Endothelial cell of umbilical vein (primary cell): ENCODE data around the gene GMCL2. TPM values are rescaled to one million over a fixed set of nuclear protein-coding genes. Genes with fewer than 3 reads are reported as not detected.

ENCODE experiments used
- BruUV-seq: library from RNA; stranded (reverse); fragments of 400-500 nt; replicated peaks from 2 replicates; lab custom pipeline; 2021; lab: Mats Ljungman, UMichigan
- CTCF ChIA-PET: fragments of 300-600, 350-600 bp; sonication (Branson Sonifier 250); formaldehyde crosslinking; loops from one replicate; lab custom pipeline; 2021; ENCODE audit warnings: antibody characterized with exemption, inconsistent platforms; lab: Charles Lee
- POLR2A ChIA-PET: fragments of 300-600, 350-600 bp; sonication (Branson Sonifier 250); formaldehyde crosslinking; loops from one replicate; lab custom pipeline; 2021; ENCODE audit warnings: antibody characterized with exemption, inconsistent platforms; lab: Charles Lee
- DNase-seq: peaks from one replicate; pipeline ENCODE4 v3.0.0-alpha.2; 2011; ENCODE audit warnings: low read depth, low spot score
- FAIRE-seq: peaks from 2 replicates; lab custom pipeline; 2011; peaks lifted over from hg19 to GRCh38; lab: Jason Lieb, UNC
- H2AFZ ChIP-seq: 2 replicates; pipeline ENCODE4 v1.6.0; 2012; ENCODE audit warnings: low read depth, low read length, control low read depth, inconsistent platforms
- H3K27ac ChIP-seq: 2 replicates; pipeline ENCODE4 v1.5.1; 2011; ENCODE audit warnings: low read depth, mild to moderate bottlenecking, control low read depth, low read length, moderate library complexity; ENCODE audit not compliant: insufficient read depth
- H3K27me3 ChIP-seq, 2 experiments: 2 replicates each; pipeline versions ENCODE4 v1.6.0 to v1.6.1; 2011; ENCODE audit warnings: low read length in 2 of 2, mixed read lengths in 1 of 2; ENCODE audit not compliant: control insufficient read depth in 2 of 2, insufficient read depth in 2 of 2
- H3K36me3 ChIP-seq, 2 experiments: 2 replicates in 1 of 2; 3 replicates in 1 of 2; pipeline ENCODE4 v1.5.1; 2011; ENCODE audit warnings: low read length in 2 of 2, mild to moderate bottlenecking in 1 of 2, moderate library complexity in 1 of 2; ENCODE audit not compliant: control insufficient read depth in 2 of 2, insufficient read depth in 2 of 2; ENCODE audit errors: extremely low read depth in 1 of 2
- H3K4me1 ChIP-seq: 3 replicates; pipeline ENCODE4 v1.5.1; 2011; ENCODE audit warnings: mild to moderate bottlenecking, low read length; ENCODE audit not compliant: control insufficient read depth, insufficient read depth; ENCODE audit errors: extremely low read depth
- H3K4me2 ChIP-seq: 2 replicates; pipeline ENCODE4 v1.6.1; 2011; ENCODE audit warnings: low read length, control low read depth, mixed read lengths; ENCODE audit not compliant: insufficient read depth
- H3K4me3 ChIP-seq, 3 experiments: fragments of 200-600 bp in 1 of 3; sonication (generic), shearing (Covaris generic) in 1 of 3; replicated peaks in 1 of 3; 2 replicates each; pipeline ENCODE4 v1.5.1; 2011 to 2016; ENCODE audit warnings: control low read depth in 3 of 3, low read length in 3 of 3, mild to moderate bottlenecking in 2 of 3, inconsistent platforms in 1 of 3, low read depth in 1 of 3, moderate library complexity in 1 of 3; ENCODE audit not compliant: insufficient read depth in 1 of 3
- H3K79me2 ChIP-seq: 2 replicates; pipeline ENCODE4 v1.6.0; 2012; ENCODE audit warnings: low read length, inconsistent platforms; ENCODE audit not compliant: control insufficient read depth, insufficient read depth
- H3K9ac ChIP-seq: replicated peaks from 2 replicates; pipeline ENCODE3; 2011; ENCODE audit warnings: low read length, control low read depth; ENCODE audit not compliant: insufficient read depth; ENCODE audit errors: extremely low read depth
- H3K9me1 ChIP-seq: replicated peaks from 3 replicates; pipeline ENCODE4 v1.6.0; 2011; ENCODE audit warnings: mild to moderate bottlenecking, low read length; ENCODE audit not compliant: control insufficient read depth, insufficient read depth; ENCODE audit errors: extremely low read depth
- H3K9me3 ChIP-seq: replicated peaks from 2 replicates; pipeline ENCODE4 v1.5.1; 2012; ENCODE audit warnings: low read length, inconsistent platforms; ENCODE audit not compliant: control insufficient read depth, insufficient read depth
- H4K20me1 ChIP-seq: replicated peaks from 2 replicates; pipeline ENCODE3; 2011; ENCODE audit warnings: mild to moderate bottlenecking, low read length; ENCODE audit not compliant: control insufficient read depth, insufficient read depth; ENCODE audit errors: extremely low read depth
- EZH2 ChIP-seq: IDR thresholded peaks from 2 replicates; pipeline ENCODE4 v1.6.1; 2012; ENCODE audit warnings: borderline replicate concordance, low read depth, mild to moderate bottlenecking, moderate library complexity, low read length, inconsistent platforms; ENCODE audit not compliant: severe bottlenecking
- FOS ChIP-seq: IDR thresholded peaks from 2 replicates; pipeline ENCODE4 v1.6.1; 2011; ENCODE audit warnings: mild to moderate bottlenecking, low read length, moderate library complexity, borderline replicate concordance; ENCODE audit not compliant: insufficient read depth
- GATA2 ChIP-seq: IDR thresholded peaks from 2 replicates; pipeline ENCODE4 v1.7.0; 2011; ENCODE audit warnings: low read depth, mild to moderate bottlenecking, moderate library complexity, mixed read lengths, low read length; ENCODE audit not compliant: insufficient read length, insufficient read depth
- JUN ChIP-seq: IDR thresholded peaks from 2 replicates; pipeline ENCODE4 v1.6.1; 2011; ENCODE audit warnings: borderline replicate concordance, low read depth; ENCODE audit not compliant: insufficient read length, insufficient read depth
- MAX ChIP-seq: IDR thresholded peaks from 2 replicates; pipeline ENCODE4 v1.6.1; 2011; ENCODE audit not compliant: insufficient read depth, insufficient read length
- POLR2A ChIP-seq: IDR thresholded peaks from 2 replicates; pipeline ENCODE4 v1.6.1; 2012; ENCODE audit warnings: low read depth, mild to moderate bottlenecking, control low read depth, low read length
- dilution Hi-C: fragments of 300-500 bp; cut with MboI; formaldehyde crosslinking; loops from one replicate; pipeline ENCODE4 v1.15.0; 2019; ENCODE audit warnings: low sequenced_read_pairs; ENCODE audit not compliant: extremely low pct_ligation_motif_present
- intact Hi-C: fragments of 100-400 bp; cut with micrococcal nuclease; formaldehyde crosslinking; loops from one replicate; pipeline ENCODE4 v1.10.0; 2022
- polyA plus RNA-seq, 4 experiments: library from polyadenylated mRNA; depleted of rRNA in 3 of 4; stranded (reverse) in 3 of 4; unstranded in 1 of 4; fragments of >200 nt; gene quantifications; 2 replicates each; pipeline versions ENCODE4 v1.2.1 to v1.2.3, GENCODE V29; 2011 to 2012; ENCODE audit warnings: missing spikeins in 1 of 4
- total RNA-seq: library from RNA; stranded (reverse); gene quantifications from 2 replicates; pipeline ENCODE4 v1.2.3, GENCODE V29; 2021

Gene GMCL2
- total and polyA plus RNA-seq, 2 donors (not counting 3 experiments of a cell fraction or from before 2014, with no cell fraction given): not detected

- ChIA-PET POLR2A (no interaction called here), CTCF (interaction anchor here (0.6 to 1.5 kb wide), 4 partner anchors 14 to 135 kb away, joined by 3 to 4 read pairs (median 4); no protein-coding TSS in a partner anchor)
- Histone ChIP-seq H3K4me3 (no peak overlapping the region), H3K79me2 (no peaks in the 10 kb centered on the region), H3K36me3 (no peaks in the 10 kb centered on the region), H3K4me1 (no peaks in the 10 kb centered on the region), H2AFZ (no peak overlapping the region), H3K4me2 (no peak overlapping the region), H3K9ac (no peak overlapping the region), H3K9me3 (no peaks in the 10 kb centered on the region), H4K20me1 (no peaks in the 10 kb centered on the region), H3K27me3 (peaks cover 3 to 12% of the 10 kb centered on the region in 2 experiments), H3K9me1 (no peaks in the 10 kb centered on the region), H3K27ac (no peak overlapping the region)
- no TSS peak for BruUV-seq
- dilution Hi-C loops: no loop called here
- intact Hi-C loops: no loop called here
- FAIRE-seq (no peak), DNase-seq (no peak)
- TF ChIP-seq FOS: no peak
- TF ChIP-seq POLR2A: no peak
- TF ChIP-seq MAX: no peak
- TF ChIP-seq JUN: no peak
- no peak for TF ChIP-seq EZH2
These were observed 9.2 kb upstream of the GMCL2 start for GRCh38 chr5:178196281-178196812.

GRCh38 chr5:178194026-178194425, 6.9 kb upstream of the GMCL2 start:
- TF ChIP-seq GATA2: no peak
- POLR2A ChIA-PET: no interaction called here
- no peaks in the 10 kb centered on the region for H3K36me3 ChIP-seq
- DNase-seq (no peak), FAIRE-seq (no peak)
- CTCF ChIA-PET: no interaction called here
- H3K9ac ChIP-seq: no peak overlapping the region
- H4K20me1 ChIP-seq: no peaks in the 10 kb centered on the region
- peaks cover 3 to 12% of the 10 kb centered on the region in 2 experiments for H3K27me3 ChIP-seq
- no peaks in the 10 kb centered on the region for H3K9me3 ChIP-seq
- dilution Hi-C loops: no loop called here
- H3K27ac ChIP-seq: no peak overlapping the region
- BruUV-seq: no TSS peak
- no peaks in the 10 kb centered on the region for H3K4me1 ChIP-seq
- no peaks in the 10 kb centered on the region for H3K79me2 ChIP-seq
- no peak overlapping the region for H3K4me3 ChIP-seq
- H2AFZ ChIP-seq: no peak overlapping the region
- no peak overlapping the region for H3K4me2 ChIP-seq
- no peaks in the 10 kb centered on the region for H3K9me1 ChIP-seq
- intact Hi-C loops: no loop called here
